Omental fat pad (tissue), 4 donors: ENCODE data around the gene AMPD2. TPM values are rescaled to one million over a fixed set of nuclear protein-coding genes. Genes with fewer than 3 reads are reported as not detected.

ENCODE experiments used
- ATAC-seq: fragments of 150-250 bp; one replicate; pipeline ENCODE4 v1.9.1; 2016; ENCODE audit warnings: mild to moderate bottlenecking, moderate library complexity; ENCODE audit not compliant: low FRiP score
- DNase-seq: peaks from one replicate; pipeline ENCODE4 v3.0.0-alpha.2; 2019; ENCODE audit warnings: low spot score
- CTCF ChIP-seq, 3 donors: fragments of 450-650 bp; IDR thresholded peaks; one replicate each; pipeline ENCODE4 v1.5.1; 2016 to 2017; ENCODE audit warnings: antibody characterized with exemption in 3 of 3, mild to moderate bottlenecking in 3 of 3, moderate library complexity in 2 of 3
- total RNA-seq, 4 donors: library from RNA; depleted of rRNA; stranded (reverse); fragments of >200 nt; gene quantifications; one replicate each; pipeline ENCODE4 v1.1.0, GENCODE V29; 2016

The AMPD2 gene
- 10 to 100 TPM; 33.8 to 88.1 (median 68.6) TPM for total RNA-seq

GRCh38 chr1:109619576-109620400 lies at the start of gene AMPD2, which contains the start of gene GNAT2:
Gene AMPD2 (plus strand): TSS chr1:109619837. CDS start chr1:109621176, 1,339 bp downstream.
Gene GNAT2 (minus strand): TSS chr1:109619616. CDS start chr1:109612870, 6,746 bp downstream.
- no peak for TF ChIP-seq CTCF (IDR thresholded peaks at IDR 0.05)
- ATAC-seq (peak; percentile 81), DNase-seq (peak; percentile 74)

GRCh38 chr1:109570414-109570813 lies 49.2 kb upstream of the AMPD2 start:
- no peak for TF ChIP-seq CTCF (IDR thresholded peaks at IDR 0.05)
- DNase-seq (no peak), ATAC-seq (peak; percentile 88)

GRCh38 chr1:109573785-109574184 lies 45.9 kb upstream of the AMPD2 start:
- no peak for ATAC-seq
- no peak for TF ChIP-seq CTCF (IDR thresholded peaks at IDR 0.05)

GRCh38 chr1:109578947-109579443 lies 40.6 kb upstream of the AMPD2 start:
- ATAC-seq: peak; percentile 69
- TF ChIP-seq CTCF (IDR thresholded peaks at IDR 0.05): no peak

More at GRCh38 chr1:109573785-109574184, 45.9 kb upstream of the AMPD2 start:
- DNase-seq: no peak

DNA sequence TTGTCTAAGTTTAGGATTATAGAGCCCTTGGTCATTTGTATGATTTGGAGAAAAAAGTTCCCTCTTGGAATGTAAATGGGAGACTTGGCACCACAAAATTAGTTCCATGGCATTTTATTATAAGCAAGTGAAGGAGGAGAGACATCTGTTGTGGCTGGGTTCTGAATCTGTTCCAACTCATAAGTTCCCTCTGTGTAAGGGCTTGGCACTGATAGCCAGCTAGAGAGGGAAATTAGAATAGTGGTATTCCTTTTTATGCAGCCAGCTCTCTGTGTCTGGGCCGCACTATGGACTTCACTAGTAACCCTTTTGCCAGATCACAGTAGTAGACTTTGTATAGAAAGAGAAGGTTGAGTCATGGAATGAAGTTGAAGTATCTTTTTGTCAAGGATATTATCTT lies 40.1 kb upstream of the AMPD2 start:
- ATAC-seq: no peak
- no peak for TF ChIP-seq CTCF (IDR thresholded peaks at IDR 0.05)
- DNase-seq: no peak

More at GRCh38 chr1:109578947-109579443, 40.6 kb upstream of the AMPD2 start:
- no peak for DNase-seq

- no peak for TF ChIP-seq CTCF (IDR thresholded peaks at IDR 0.05)
- ATAC-seq (no peak), DNase-seq (no peak)
Observed at GRCh38 chr1:109582021-109582420, 37.6 kb upstream of the AMPD2 start.
